Cerebellar nuclear complex (tissue), 1 donor: ENCODE results near the gene SHH.

Experiments used
- DNase-seq, 2 experiments: peaks; one replicate each; lab custom pipeline; 2025; lab: John Stamatoyannopoulos, UW

SHH gene

DNA sequence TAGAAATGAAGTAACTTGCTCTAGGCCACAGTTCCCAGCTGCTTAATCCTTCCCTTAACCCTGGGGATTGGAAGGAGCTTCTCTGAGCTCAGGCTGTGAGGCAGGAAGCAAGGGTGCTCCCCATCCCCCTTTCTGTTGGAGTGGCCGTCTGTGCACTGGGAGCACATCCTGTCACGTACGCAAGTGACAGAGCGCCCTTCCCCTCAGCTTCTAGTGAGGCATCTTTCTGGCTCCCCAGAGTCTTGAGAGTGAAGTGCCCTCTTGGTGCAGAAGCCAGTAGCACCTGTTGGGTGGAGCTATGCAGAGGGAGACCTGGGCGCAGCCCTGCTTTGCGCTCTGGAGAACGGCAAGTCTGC is 47.8 kb downstream of the SHH start:
- no peak for DNase-seq

DNA sequence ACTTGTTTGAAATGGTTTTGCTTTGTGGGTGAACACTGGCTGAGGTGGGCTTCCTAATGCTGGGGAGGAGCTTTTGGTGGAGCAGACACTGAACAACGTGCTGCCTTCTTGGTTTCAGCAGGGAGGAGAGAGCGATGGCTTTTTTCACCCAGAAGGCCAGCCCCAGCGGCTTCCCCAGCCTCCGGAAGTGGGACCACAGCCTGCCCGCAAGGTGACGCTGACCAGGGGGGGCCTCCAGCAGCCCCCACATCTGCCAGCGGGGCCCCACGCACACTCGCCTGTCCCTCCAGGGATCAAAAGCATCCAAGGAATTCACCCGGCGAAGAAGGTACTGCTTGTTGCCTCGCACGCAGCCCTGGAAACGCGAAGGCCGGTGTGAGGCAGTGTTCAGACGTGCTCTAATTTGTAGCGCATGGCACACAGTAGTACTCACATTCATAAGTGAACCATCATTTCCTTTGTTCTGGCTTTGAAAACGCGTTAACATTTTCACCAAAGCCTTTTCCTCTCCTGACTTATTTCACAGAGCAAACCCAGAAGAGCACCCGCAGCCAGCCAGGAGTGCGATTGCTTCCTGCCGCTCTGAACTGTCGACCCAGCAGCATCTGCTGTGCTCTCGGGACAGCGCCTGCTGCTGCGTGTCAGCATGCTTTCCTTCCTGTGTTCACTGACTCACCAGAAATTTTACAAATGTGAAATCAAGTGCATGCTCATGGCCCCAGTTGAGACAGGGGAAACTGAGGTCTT is 48.4 kb downstream of the SHH start:
- no peak for DNase-seq

DNA sequence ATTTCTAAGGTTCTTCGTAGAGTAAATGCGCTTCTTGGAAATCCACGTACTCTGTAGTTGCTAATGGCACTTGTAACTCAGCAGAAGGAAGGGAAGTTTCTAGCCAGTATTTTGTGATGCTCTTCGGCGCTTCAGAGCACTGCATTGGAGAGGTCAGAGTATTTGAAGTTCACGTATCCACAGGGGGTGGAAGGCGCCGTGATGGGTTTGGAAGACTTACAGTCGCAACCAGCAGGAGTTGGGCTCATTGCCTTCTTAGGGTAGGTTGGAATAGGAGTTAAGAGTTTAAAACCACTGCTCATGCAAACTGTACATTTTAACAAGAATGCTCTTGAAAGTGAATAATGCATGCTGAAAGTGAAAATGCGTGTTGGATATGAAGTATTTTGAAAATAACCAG is 49.1 kb downstream of the SHH start:
- no peak for DNase-seq

DNA sequence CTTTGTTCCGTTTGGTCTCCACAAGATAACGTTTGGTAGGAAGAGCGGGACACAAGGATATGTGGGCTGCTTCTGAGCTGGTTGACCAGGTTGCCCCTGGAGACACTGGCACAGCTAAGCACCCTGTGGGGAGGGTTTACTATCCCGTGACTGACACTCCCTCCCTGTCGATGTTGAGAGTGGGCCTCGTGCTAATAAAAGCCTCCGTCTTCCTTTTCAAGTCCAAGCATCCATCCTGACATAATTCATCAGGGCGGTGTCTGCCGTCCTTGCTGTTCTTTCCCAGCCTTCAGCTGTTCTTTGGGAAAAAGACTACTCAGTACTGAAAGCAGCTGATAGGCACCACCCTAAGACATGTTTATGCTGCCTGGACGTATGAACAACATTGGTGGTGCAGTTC is 49.6 kb downstream of the SHH start:
- DNase-seq, result no peak

DNA sequence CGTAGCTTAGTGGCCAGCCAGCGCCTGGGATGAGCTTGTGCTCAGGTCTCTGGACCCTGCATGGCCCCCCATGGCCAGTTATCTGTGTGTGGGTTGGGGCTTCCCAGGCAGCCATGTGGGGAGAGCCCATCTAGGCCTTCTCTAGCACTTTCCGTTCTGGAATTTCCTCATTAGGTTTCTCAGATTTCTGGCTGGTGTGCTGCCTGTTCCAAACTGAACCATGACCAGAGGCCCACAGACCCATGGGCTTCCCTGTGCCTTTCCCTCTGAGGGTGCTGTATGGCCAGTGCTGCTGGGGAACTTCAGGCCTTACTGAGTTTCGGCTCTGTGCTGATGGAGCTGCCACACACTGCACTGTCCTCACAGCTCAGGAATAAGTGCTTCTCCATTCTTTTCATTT is 50.2 kb downstream of the SHH start:
- no peak for DNase-seq

DNA sequence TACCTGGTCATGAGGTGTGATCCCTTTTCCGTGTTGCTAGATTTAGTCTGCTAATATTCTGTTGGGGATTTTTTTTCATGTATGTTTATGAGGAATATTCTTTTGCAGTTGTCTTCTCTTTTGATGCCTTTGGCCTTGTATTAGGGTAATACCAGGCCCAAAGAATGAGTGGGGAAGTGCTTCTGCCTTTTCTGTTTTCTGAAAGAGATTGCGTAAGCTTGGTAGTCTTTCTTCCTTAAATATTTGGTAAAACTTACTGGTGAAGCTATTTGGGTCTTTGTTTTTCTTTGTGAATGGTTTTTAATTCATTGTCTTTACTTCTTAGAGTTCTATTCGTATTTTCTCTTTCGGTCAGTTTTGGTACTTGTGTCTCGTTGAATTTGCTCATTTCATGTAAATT is 51.1 kb downstream of the SHH start:
- DNase-seq, result no peak

DNA sequence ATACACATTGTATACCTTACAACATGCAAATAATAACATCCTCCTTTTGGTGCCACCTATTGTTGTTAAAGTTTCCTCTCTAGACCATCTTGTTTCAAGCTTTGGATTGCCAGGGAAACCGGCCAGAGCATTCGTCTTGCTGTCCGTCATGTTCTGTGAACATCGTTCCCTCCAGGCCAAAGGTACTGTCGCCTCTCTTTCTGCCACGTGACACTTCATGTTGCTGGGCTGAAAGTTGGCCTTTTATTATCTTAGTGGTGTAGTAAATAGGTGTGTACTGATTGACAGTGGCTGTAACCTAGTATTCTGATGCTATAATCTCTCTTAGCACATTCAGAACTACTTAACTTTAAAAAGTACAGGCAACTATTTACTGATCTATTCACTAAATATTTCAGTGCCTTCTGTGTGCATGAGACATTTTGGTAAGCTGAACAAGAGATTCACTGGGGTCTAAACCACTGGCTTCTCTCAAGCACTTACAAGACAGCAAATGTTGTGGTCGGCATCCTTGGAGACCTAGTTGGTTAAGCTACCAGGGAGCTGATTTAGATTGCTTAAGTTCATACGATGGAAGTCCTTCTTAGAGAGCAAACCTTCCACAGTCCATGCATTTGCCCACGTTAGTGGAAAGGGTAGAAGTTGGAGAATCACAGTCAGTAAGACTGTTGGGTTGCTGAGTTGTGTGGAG is 52.4 kb downstream of the SHH start:
- no peak for DNase-seq

DNA sequence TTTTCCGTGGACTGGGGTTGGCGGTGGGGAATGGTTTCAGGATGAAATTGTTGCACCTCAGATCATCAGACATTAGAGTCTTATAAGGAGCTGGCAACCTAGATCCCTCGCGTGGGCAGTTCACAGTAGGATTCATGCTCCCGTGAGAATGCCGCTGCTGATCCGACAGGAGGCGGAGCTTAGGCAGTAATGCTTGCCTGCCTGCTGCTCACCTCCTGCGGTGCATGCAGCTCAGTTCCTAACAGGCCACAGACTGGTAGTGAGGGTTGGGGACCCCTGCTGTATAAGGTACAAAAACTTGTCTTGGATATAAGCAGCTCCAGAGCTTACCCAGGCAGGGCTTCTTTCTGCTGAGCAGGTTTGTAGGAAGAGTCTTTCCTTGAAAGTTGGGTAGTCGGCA is 53.9 kb downstream of the SHH start:
- no peak for DNase-seq

DNA sequence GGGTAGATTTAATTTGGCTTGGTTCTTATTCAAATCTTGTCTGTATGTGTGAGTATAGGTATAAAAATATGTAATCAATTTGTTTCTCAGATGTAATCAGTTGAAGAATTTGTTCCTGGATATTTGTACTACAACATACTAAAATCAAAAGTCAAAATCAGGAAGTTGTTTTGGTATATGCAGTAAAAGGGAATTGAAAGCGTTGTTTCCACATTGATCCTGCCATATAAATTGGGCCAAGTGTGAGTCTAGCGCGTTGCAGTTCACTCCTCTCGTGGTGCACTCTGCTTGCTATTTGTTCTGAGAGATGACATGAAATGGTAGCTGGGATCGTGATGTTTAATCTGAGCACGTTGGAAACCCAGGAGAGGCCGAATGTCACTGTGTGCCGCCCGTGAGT is 55.9 kb downstream of the SHH start:
- DNase-seq, result no peak

DNA sequence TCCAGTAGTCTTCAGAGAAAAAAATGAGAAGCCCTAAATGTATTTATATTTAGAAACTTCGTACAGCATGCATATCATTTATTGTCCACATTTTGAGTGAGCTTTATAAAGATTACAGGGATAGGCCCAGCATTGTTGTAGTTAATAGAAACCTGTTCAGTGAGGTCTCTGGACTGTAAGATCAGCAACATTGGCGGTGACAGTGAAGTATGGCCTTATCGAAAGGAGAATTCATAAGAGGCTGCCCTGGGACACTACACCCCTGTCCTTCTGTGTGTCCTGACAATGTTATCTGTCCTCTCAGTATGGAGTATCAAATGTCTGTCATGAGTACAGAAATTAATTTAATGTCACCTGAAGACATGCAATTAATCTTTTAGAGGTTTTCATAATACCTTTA is 57.2 kb downstream of the SHH start:
- DNase-seq, result no peak

DNA sequence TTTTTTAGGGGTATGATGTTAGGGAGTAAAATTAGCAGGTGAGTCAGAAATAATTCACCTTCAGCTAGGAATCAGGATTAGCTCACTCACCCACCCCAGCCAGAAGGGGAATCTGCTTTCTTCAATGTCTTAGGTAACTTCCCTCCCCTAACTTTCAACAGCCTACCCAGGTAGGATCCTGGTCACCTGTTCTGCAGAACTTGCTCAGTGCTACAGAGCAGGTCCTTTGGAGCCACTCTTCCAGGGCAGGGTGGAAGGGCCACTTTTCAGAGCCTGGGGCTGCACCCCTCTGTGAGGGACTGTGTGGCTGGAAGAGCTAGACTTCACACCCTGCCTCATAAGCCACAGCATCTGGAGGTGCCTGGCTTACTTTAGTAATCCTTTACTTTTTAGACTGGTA is 58.1 kb downstream of the SHH start:
- no peak for DNase-seq

DNA sequence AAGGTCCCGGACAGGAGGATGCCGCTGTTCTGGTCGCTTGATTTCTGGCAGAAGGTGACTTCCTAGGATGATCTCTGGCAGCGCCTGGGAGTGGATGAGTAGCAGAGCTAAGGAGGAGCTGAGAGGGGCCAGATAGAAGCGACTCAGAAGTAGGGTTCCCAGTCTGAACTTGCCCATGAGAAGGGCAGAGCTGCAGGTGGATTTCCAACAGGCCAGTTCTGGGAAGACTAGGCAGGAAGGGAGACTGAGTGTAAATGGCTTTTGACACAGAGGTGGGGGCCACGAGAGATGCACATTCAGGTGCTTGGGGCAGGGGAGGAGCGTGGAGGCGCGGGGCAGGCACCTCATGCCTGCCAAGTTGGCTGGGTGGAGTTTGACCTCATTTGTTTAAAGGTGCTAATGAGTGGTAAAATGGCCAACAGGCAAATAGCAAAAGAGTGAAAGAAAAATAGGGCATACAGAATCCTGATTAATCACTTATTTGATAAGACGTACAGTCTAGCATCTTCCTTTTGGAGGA is 58.8 kb downstream of the SHH start:
- DNase-seq, result peak in 1 of 2 experiments; percentile 29

DNA sequence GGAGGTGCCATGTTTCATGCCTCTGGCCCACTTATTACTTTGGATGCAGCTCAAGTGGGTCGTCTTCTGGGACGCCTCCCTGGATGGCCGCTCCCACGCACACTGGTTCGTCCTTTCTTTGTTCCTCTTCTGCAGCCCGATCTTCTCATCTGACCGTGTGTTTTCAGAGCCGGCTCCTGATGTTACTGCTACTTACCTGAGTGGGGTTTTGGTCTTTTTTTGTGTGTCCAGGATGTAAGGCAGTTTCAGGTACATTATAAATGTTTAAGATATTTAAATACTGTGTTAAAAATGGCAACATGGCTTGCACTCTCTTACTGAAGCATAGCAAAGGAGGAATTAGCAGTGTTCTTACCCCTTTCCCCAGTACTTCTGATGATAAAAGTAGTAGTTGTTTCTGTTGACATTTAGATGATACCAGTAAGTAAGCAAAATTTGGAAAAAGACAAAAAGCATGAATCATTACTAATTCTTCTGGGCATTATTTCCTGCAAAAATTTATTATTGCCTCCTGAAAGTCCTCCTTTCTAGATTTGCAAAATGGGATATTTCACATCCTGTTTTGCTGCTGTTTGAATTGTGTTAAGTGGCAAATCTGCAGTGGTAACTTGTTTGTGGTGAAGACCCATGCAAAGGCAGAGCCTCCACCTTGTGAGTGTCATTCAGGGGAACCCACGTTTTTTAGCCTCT is 59.4 kb downstream of the SHH start:
- DNase-seq, result no peak

DNA sequence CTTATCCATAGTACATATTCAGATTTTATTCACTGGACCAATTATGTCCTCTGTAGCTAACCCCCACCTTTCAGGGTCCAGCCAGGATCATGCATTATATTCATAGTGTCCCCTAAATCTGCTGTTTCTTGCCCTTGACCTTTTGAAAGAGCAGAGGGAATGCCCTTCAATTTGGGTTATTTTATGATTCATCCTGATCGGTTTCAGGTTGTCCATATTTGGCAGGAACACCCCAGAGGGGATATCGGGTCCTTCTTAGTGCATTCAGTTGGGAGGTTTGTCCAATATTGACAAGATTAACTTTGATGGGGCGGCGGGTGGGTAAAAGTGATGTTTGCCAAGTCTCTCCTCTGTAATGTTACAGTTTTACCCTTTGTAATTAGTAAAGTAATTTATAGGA is 60.9 kb downstream of the SHH start:
- DNase-seq, result no peak

DNA sequence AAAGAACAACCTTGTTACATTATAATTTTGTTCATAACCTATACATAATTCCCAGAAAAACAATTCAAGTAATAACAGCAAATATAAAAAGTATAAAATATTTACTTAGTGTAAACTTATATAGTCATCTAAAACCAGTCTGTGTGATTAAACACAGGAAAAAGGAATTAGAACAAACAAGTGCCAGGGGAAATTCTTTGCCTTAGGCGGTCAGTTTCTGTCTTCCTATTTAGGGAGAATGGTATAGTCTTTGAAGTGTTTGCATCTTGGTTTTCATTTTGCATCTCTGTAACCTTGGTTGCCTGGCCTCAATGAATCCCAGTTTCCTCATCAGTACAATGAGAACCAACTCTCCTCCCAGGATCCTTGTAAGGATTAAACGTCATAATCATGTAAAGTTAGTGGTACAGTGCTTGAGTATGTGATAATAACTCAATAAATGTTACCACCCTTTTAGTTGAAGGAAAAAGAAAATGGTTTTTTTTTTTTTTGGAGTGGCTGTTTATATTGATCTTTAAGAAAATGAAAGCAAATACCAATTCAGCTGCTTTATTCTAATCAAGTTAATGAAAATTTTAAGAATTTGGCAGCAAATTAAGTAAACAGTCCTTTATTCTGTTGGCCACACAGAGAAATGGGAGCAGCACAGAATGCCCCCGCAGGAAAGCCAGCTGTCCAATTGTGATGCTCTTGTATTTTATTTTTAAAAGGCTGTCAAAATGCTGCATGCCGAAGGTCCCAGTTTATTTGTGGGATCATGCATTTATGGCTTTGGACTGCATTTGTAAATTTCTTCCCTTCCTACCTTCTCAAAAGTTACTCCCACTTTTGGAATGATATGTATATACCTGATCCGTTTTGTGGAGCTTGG is 61.8 kb downstream of the SHH start:
- peak in 1 of 2 experiments; percentile 20 for DNase-seq
